Subcutaneous abdominal adipose tissue (tissue), 5 donors: Measurements from ENCODE around the gene SSPN.

Experiments
- H3K27ac ChIP-seq: one replicate; pipeline ENCODE4 v1.7.0; 2013; ENCODE audit warnings: low read depth, mild to moderate bottlenecking, inconsistent platforms, low read length, moderate library complexity
- H3K27me3 ChIP-seq, 5 donors: one replicate each; pipeline ENCODE4 v1.7.0; 2013; ENCODE audit warnings: low read length in 5 of 5, inconsistent platforms in 1 of 5; ENCODE audit not compliant: control insufficient read depth in 5 of 5, insufficient read depth in 4 of 5
- H3K36me3 ChIP-seq, 5 donors: one replicate each; pipeline ENCODE4 v1.7.0; 2013; ENCODE audit warnings: low read length in 5 of 5; ENCODE audit not compliant: control insufficient read depth in 5 of 5, insufficient read depth in 5 of 5
- H3K4me1 ChIP-seq, 5 donors: one replicate each; pipeline ENCODE4 v1.7.0; 2013; ENCODE audit warnings: low read length in 5 of 5, mild to moderate bottlenecking in 3 of 5, moderate library complexity in 1 of 5; ENCODE audit not compliant: control insufficient read depth in 5 of 5, insufficient read depth in 5 of 5
- H3K4me3 ChIP-seq, 5 donors: one replicate each; pipeline ENCODE4 v1.7.0; 2013; ENCODE audit warnings: low read length in 5 of 5, low read depth in 1 of 5
- H3K9ac ChIP-seq, 5 donors: one replicate each; pipeline ENCODE4 v1.7.0; 2013; ENCODE audit warnings: low read length in 5 of 5, mild to moderate bottlenecking in 4 of 5, moderate library complexity in 3 of 5
- H3K9me3 ChIP-seq, 5 donors: one replicate each; pipeline ENCODE4 v1.7.0; 2013; ENCODE audit warnings: low read length in 5 of 5; ENCODE audit not compliant: control insufficient read depth in 5 of 5
- donor health status: healthy.
- donor health status: healthy.
- donor health status: healthy.
- donor health status: healthy.
- donor health status: healthy.

The SSPN gene

GRCh38 chr12:26271889-26272492 is 76.6 kb downstream of the SSPN start:
- no peak overlapping the region for H3K4me3 ChIP-seq
- H3K36me3 ChIP-seq, result no peaks in the 10 kb centered on the region
- no peak overlapping the region for H3K9ac ChIP-seq
- no peak overlapping the region for H3K27ac ChIP-seq
- no peaks in the 10 kb centered on the region for H3K27me3 ChIP-seq
- H3K9me3 ChIP-seq, result no peaks in the 10 kb centered on the region
- peaks cover 8 to 46% (median 36%) of the 10 kb centered on the region in 5 donors for H3K4me1 ChIP-seq

GRCh38 chr12:26272851-26273250 is 77.5 kb downstream of the SSPN start:
- Histone ChIP-seq H3K27me3 (no peaks in the 10 kb centered on the region), H3K36me3 (no peaks in the 10 kb centered on the region), H3K4me1 (peaks cover 8 to 45% (median 36%) of the 10 kb centered on the region in 5 donors), H3K27ac (no peak overlapping the region), H3K9me3 (no peaks in the 10 kb centered on the region), H3K9ac (no peak overlapping the region), H3K4me3 (no peak overlapping the region)

- no peak overlapping the region for H3K4me3 ChIP-seq
- H3K9ac ChIP-seq, result peak overlapping the region in 1 of 5 donors; percentile 55
- H3K36me3 ChIP-seq, result no peaks in the 10 kb centered on the region
- peak overlapping the region; percentile 90 for H3K27ac ChIP-seq
- H3K27me3 ChIP-seq, result no peaks in the 10 kb centered on the region
- H3K4me1 ChIP-seq, result peaks cover 8 to 37% (median 36%) of the 10 kb centered on the region in 5 donors
- no peaks in the 10 kb centered on the region for H3K9me3 ChIP-seq
Measured at GRCh38 chr12:26273811-26274210, 78.4 kb downstream of the SSPN start.

GRCh38 chr12:26274441-26275312 is 79.3 kb downstream of the SSPN start:
- H3K36me3 ChIP-seq, result no peaks in the 10 kb centered on the region
- H3K4me3 ChIP-seq, result no peak overlapping the region
- peaks cover 8 to 36% (median 33%) of the 10 kb centered on the region in 5 donors for H3K4me1 ChIP-seq
- H3K9me3 ChIP-seq, result no peaks in the 10 kb centered on the region
- H3K27me3 ChIP-seq, result no peaks in the 10 kb centered on the region
- H3K9ac ChIP-seq, result peak overlapping the region in 2 of 5 donors; percentile 52 to 55
- H3K27ac ChIP-seq, result peak overlapping the region; percentile 90

- H3K9me3 ChIP-seq, result no peaks in the 10 kb centered on the region
- no peaks in the 10 kb centered on the region for H3K36me3 ChIP-seq
- peaks cover 8 to 36% (median 29%) of the 10 kb centered on the region in 5 donors for H3K4me1 ChIP-seq
- no peak overlapping the region for H3K4me3 ChIP-seq
- H3K27me3 ChIP-seq, result no peaks in the 10 kb centered on the region
- H3K9ac ChIP-seq, result peak overlapping the region in 2 of 5 donors; percentile 52
- H3K27ac ChIP-seq, result peak overlapping the region; percentile 90
Measured at GRCh38 chr12:26275313-26276131, 80.1 kb downstream of the SSPN start.

GRCh38 chr12:26276709-26277108 is 81.3 kb downstream of the SSPN start:
- no peaks in the 10 kb centered on the region for H3K9me3 ChIP-seq
- H3K4me1 ChIP-seq, result peaks cover 7 to 40% (median 35%) of the 10 kb centered on the region in 5 donors
- H3K9ac ChIP-seq, result no peak overlapping the region
- no peaks in the 10 kb centered on the region for H3K27me3 ChIP-seq
- no peaks in the 10 kb centered on the region for H3K36me3 ChIP-seq
- no peak overlapping the region for H3K4me3 ChIP-seq
- H3K27ac ChIP-seq, result no peak overlapping the region

- H3K27ac ChIP-seq, result no peak overlapping the region
Measured at GRCh38 chr12:26277506-26278246, 82.3 kb downstream of the SSPN start.

GRCh38 chr12:26278266-26278665 is 82.9 kb downstream of the SSPN start:
- Histone ChIP-seq H3K36me3 (no peaks in the 10 kb centered on the region), H3K4me3 (no peak overlapping the region), H3K9ac (no peak overlapping the region), H3K27ac (no peak overlapping the region), H3K27me3 (no peaks in the 10 kb centered on the region), H3K9me3 (no peaks in the 10 kb centered on the region), H3K4me1 (peaks cover 4 to 38% (median 32%) of the 10 kb centered on the region in 5 donors)

More at GRCh38 chr12:26277506-26278246, 82.3 kb downstream of the SSPN start:
- no peak overlapping the region for H3K9ac ChIP-seq
- H3K9me3 ChIP-seq, result no peaks in the 10 kb centered on the region
- peaks cover 4 to 38% (median 32%) of the 10 kb centered on the region in 5 donors for H3K4me1 ChIP-seq
- H3K4me3 ChIP-seq, result no peak overlapping the region
- H3K27me3 ChIP-seq, result no peaks in the 10 kb centered on the region
- H3K36me3 ChIP-seq, result no peaks in the 10 kb centered on the region

- Histone ChIP-seq H3K36me3 (no peaks in the 10 kb centered on the region), H3K4me3 (no peak overlapping the region), H3K9ac (no peak overlapping the region), H3K9me3 (no peaks in the 10 kb centered on the region), H3K27ac (no peak overlapping the region), H3K4me1 (peaks cover 2 to 36% (median 29%) of the 10 kb centered on the region in 5 donors), H3K27me3 (no peaks in the 10 kb centered on the region)
Measured at GRCh38 chr12:26278666-26279065, 83.3 kb downstream of the SSPN start.
